Peyer's patch (tissue), 4 donors: Measurements from ENCODE around the gene MAP2K4. TPM values are rescaled to one million over a fixed set of nuclear protein-coding genes. Genes with fewer than 3 reads are reported as not detected.
"Not testable (repeated sequence)": the region's sequence is repeated elsewhere in the genome, so short reads cannot be mapped to it uniquely, and the experiment has no call there.

ENCODE experiments used
- DNase-seq, 3 donors: peaks; one replicate each; pipeline ENCODE4 v3.0.0-alpha.2; 2017 to 2019
- H3K27ac ChIP-seq, 4 donors: fragments of 200-600 bp; sonication (generic); one replicate each; pipeline ENCODE4 v1.5.1; 2016 to 2019
- H3K27me3 ChIP-seq, 2 donors: fragments of 200-600 bp; sonication (generic); one replicate each; pipeline ENCODE4 v1.5.1; 2019
- H3K36me3 ChIP-seq, 3 donors: fragments of 200-600 bp; sonication (generic); one replicate each; pipeline ENCODE4 v1.5.1; 2016 to 2019
- H3K4me1 ChIP-seq, 4 donors: fragments of 200-600 bp; sonication (generic); one replicate each; pipeline ENCODE4 v1.5.1; 2016 to 2019
- H3K4me3 ChIP-seq, 4 donors: fragments of 200-600 bp; sonication (generic); 1 replicate in 3 of 4; 2 replicates in 1 of 4; pipeline ENCODE4 v1.5.1; 2016 to 2019; ENCODE audit warnings: mild to moderate bottlenecking in 1 of 4
- H3K9me3 ChIP-seq, 4 donors: fragments of 200-600 bp; sonication (generic); one replicate each; pipeline ENCODE4 v1.5.1; 2016 to 2019; ENCODE audit warnings: mild to moderate bottlenecking in 1 of 4
- CTCF ChIP-seq, 6 experiments: fragments of 450-650 bp in 4 of 6; fragments of 200-600 bp in 2 of 6; sonication (generic) in 1 of 6; IDR thresholded peaks; one replicate each; pipeline ENCODE4 v1.5.1; 2017 to 2019; ENCODE audit warnings: antibody characterized with exemption in 6 of 6, mild to moderate bottlenecking in 3 of 6, moderate library complexity in 1 of 6
- POLR2A ChIP-seq, 2 donors: fragments of 450-650 bp; IDR thresholded peaks; one replicate each; pipeline ENCODE4 v1.5.1; 2017; ENCODE audit warnings: antibody characterized with exemption in 2 of 2, mild to moderate bottlenecking in 2 of 2, moderate library complexity in 2 of 2
- total RNA-seq, 4 donors: library from RNA; depleted of rRNA; stranded (reverse); fragments of >200 nt; gene quantifications; one replicate each; pipeline ENCODE4 v1.1.0, GENCODE V29; 2016

Gene MAP2K4
- total RNA-seq = 10 to 100 TPM; 17.7 to 34.7 (median 27.7) TPM

DNA sequence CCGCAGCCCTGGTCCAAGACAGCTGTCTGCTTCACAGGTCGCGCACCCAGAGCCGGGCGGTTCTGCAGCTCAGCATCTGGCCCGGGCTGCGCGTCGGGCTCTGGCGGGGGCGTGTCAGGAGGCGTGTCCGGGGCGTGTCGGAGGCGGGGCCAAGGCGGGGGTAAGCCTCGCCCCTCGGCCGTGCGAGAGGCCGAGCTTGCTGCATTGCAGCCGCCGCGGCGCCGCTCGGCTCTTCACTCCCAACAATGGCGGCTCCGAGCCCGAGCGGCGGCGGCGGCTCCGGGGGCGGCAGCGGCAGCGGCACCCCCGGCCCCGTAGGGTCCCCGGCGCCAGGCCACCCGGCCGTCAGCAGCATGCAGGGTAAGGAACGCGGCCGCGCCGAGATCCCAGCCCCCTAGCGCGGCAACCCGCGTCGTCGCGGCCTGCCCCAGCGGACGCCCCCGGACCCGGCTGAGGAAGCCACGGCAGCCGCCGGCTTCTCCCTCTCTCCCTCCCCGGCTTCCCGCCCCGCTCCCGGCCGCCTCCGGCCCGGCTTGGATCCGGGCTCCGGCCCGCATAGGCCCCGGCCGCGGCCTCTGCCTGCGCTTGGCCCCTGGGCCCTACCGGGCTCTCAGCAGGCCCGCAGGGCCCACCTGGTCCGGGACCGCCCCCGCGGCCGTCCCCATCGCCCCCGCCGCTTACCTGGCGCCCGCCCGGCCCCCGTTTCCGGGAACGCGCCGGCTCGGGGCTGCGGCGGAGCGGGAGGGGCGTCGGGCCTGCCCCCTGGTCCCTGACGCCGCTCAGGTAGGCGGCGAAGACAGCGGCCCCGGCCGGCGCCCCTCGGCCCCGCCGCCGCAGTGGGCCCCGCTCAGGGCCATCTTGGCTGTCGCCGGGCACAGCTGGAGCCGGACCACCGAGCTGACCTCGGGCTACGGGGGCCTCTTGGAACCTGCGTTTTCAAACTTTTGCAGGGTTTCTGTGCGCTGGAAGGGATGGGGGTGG is at the start of gene MAP2K4:
Gene MAP2K4 (plus strand): TSS at position 236 of the 981 bp plus-strand sequence. CDS start 10 bp downstream, at position 246.
- Histone ChIP-seq H3K4me3 (peak within 1 kb of the TSS; percentile 79 to 99 (median 95)), H3K27ac (peak within 1 kb of the TSS; percentile 87 to 93 (median 91)), H3K9me3 (no peaks in the 10 kb centered on the region), H3K4me1 (peaks cover 0 to 22% (median 0%) of the 10 kb centered on the region in 4 donors), H3K36me3 (no peaks in the 10 kb centered on the region), H3K27me3 (no peaks in the 10 kb centered on the region)
- TF ChIP-seq CTCF (IDR thresholded peaks at IDR 0.05) (no peak), POLR2A (IDR thresholded peaks at IDR 0.05) (peak; percentile 70 to 86)
- DNase-seq = peak; percentile 90 to 97 (median 96)

- H3K4me1 ChIP-seq, H3K27ac ChIP-seq, H3K9me3 ChIP-seq, DNase-seq, H3K4me3 ChIP-seq, H3K27me3 ChIP-seq: not testable (repeated sequence)
- H3K36me3 ChIP-seq = peaks cover 0 to 10% (median 0%) of the 10 kb centered on the region in 3 donors
Observed at GRCh38 chr17:11972741-11973140, 47.9 kb upstream of the MAP2K4 start.

- peaks cover 0 to 46% (median 0%) of the 10 kb centered on the region in 3 donors for H3K36me3 ChIP-seq
- DNase-seq = no peak
- H3K9me3 ChIP-seq = no peaks in the 10 kb centered on the region
- no peak for TF ChIP-seq CTCF (IDR thresholded peaks at IDR 0.05)
- no peak for TF ChIP-seq POLR2A (IDR thresholded peaks at IDR 0.05)
- H3K27me3 ChIP-seq = no peaks in the 10 kb centered on the region
- H3K27ac ChIP-seq = no peak overlapping the region
- H3K4me1 ChIP-seq = no peaks in the 10 kb centered on the region
- H3K4me3 ChIP-seq = no peak overlapping the region
Observed at GRCh38 chr17:11979795-11980194, 40.9 kb upstream of the MAP2K4 start.

- Histone ChIP-seq H3K36me3 (peaks cover 0 to 46% (median 0%) of the 10 kb centered on the region in 3 donors), H3K27me3 (no peaks in the 10 kb centered on the region), H3K4me3 (no peak overlapping the region), H3K27ac (no peak overlapping the region), H3K4me1 (no peaks in the 10 kb centered on the region), H3K9me3 (no peaks in the 10 kb centered on the region)
- no peak for DNase-seq
- TF ChIP-seq CTCF (IDR thresholded peaks at IDR 0.05) (peak in 1 of 6 experiments; percentile 10), POLR2A (IDR thresholded peaks at IDR 0.05) (no peak)
Observed at GRCh38 chr17:11980813-11981212, 39.9 kb upstream of the MAP2K4 start.

GRCh38 chr17:11981862-11982261 is 38.8 kb upstream of the MAP2K4 start:
- no peaks in the 10 kb centered on the region for H3K9me3 ChIP-seq
- no peak overlapping the region for H3K4me3 ChIP-seq
- no peak overlapping the region for H3K27ac ChIP-seq
- no peaks in the 10 kb centered on the region for H3K4me1 ChIP-seq
- peaks cover 0 to 45% (median 0%) of the 10 kb centered on the region in 3 donors for H3K36me3 ChIP-seq
- H3K27me3 ChIP-seq = no peaks in the 10 kb centered on the region
- no peak for TF ChIP-seq POLR2A (IDR thresholded peaks at IDR 0.05)
- no peak for TF ChIP-seq CTCF (IDR thresholded peaks at IDR 0.05)
- DNase-seq = no peak
